Measurements from ENCODE around the gene ZNF740. TPM values are rescaled to one million over a fixed set of nuclear protein-coding genes. Genes with fewer than 3 reads are reported as not detected.
A peak's percentile ranks its signal among the peaks of the same experiment; 100 is the strongest.
"Not testable (repeated sequence)": the region's sequence is repeated elsewhere in the genome, so short reads cannot be mapped to it uniquely, and the experiment has no call there.

The ZNF740 gene
- total RNA-seq, 2 donors from 2014 or later = 10.1 to 21.4 TPM

- ATAC-seq = no peak
- H3K27me3 ChIP-seq = no peaks in the 10 kb centered on the region
- intact Hi-C loops (cut with DNase I) = no loop called here
- no peak overlapping the region for H3K27ac ChIP-seq
- no peak for DNase-seq
- 89 to 95% methylated on average over 3 of the region's 3 CpGs for WGBS, 2 donors
- H3K4me1 ChIP-seq = peaks cover 19% of the 10 kb centered on the region
- H3K36me3 ChIP-seq (replicated peaks in 1 of 2; ENCODE audit: insufficient read depth in 1 of 2, low read depth in 2 of 2) = no peaks in the 10 kb centered on the region
- TF ChIP-seq CTCF (IDR thresholded peaks at IDR 0.05) = no peak
- TF ChIP-seq POLR2A (IDR thresholded peaks at IDR 0.05) = no peak
- H3K4me3 ChIP-seq = no peak overlapping the region
- no peaks in the 10 kb centered on the region for H3K9me3 ChIP-seq
Observed at GRCh38 chr12:53176750-53177149, 3.8 kb upstream of the ZNF740 start.

GRCh38 chr12:53177447-53177846 lies 3.1 kb upstream of the ZNF740 start:
- intact Hi-C loops (cut with DNase I); H3K4me3 ChIP-seq; H3K36me3 ChIP-seq (replicated peaks in 1 of 2; ENCODE audit: insufficient read depth in 1 of 2, low read depth in 2 of 2); DNase-seq; H3K9me3 ChIP-seq; H3K27ac ChIP-seq; H3K27me3 ChIP-seq; ATAC-seq: not testable (repeated sequence)
- H3K4me1 ChIP-seq = peaks cover 26% of the 10 kb centered on the region
- 96 to 97% methylated on average over 6 of the region's 6 CpGs for WGBS, 2 donors

GRCh38 chr12:53178803-53179202 lies 1.7 kb upstream of the ZNF740 start:
- H3K27ac ChIP-seq; DNase-seq; intact Hi-C loops (cut with DNase I); ATAC-seq; H3K36me3 ChIP-seq (replicated peaks in 1 of 2; ENCODE audit: insufficient read depth in 1 of 2, low read depth in 2 of 2); H3K4me3 ChIP-seq; H3K27me3 ChIP-seq; H3K9me3 ChIP-seq: not testable (repeated sequence)
- peaks cover 40% of the 10 kb centered on the region for H3K4me1 ChIP-seq
- WGBS, 2 donors = 93 to 97% methylated on average over 14 of the region's 14 CpGs

GRCh38 chr12:53179687-53180219 lies 769 bp upstream of the ZNF740 start:
- peaks cover 47% of the 10 kb centered on the region for H3K4me1 ChIP-seq
- DNase-seq (peak in 2 of 4 donors; percentile 31 to 46), ATAC-seq (peak; percentile 17)
- 15% methylated on average over 12 of the region's 12 CpGs for WGBS, 2 donors
- no peak for TF ChIP-seq POLR2A (IDR thresholded peaks at IDR 0.05)
- TF ChIP-seq CTCF (IDR thresholded peaks at IDR 0.05) = no peak
- H3K27me3 ChIP-seq = no peaks in the 10 kb centered on the region
- peak overlapping the region; percentile 91 to 98 (median 96) for H3K27ac ChIP-seq
- no peaks in the 10 kb centered on the region for H3K9me3 ChIP-seq
- H3K4me3 ChIP-seq = peak overlapping the region; percentile 21 to 82
- peaks cover 0 to 10% of the 10 kb centered on the region in 2 donors for H3K36me3 ChIP-seq (replicated peaks in 1 of 2; ENCODE audit: insufficient read depth in 1 of 2, low read depth in 2 of 2)
- intact Hi-C loops (cut with DNase I) = no loop called here

- no peaks in the 10 kb centered on the region for H3K27me3 ChIP-seq
- 1 to 2% methylated on average over 28 to 32 of the region's 57 CpGs for WGBS, 2 donors
- H3K4me1 ChIP-seq = peaks cover 41% of the 10 kb centered on the region
- H3K4me3 ChIP-seq = peak overlapping the region; percentile 82 to 98
- peak overlapping the region; percentile 91 to 98 (median 96) for H3K27ac ChIP-seq
- DNase-seq (peak; percentile 72 to 83 (median 78)), ATAC-seq (peak; percentile 72)
- H3K36me3 ChIP-seq (replicated peaks in 1 of 2; ENCODE audit: insufficient read depth in 1 of 2, low read depth in 2 of 2) = peaks cover 0 to 20% of the 10 kb centered on the region in 2 donors
- H3K9me3 ChIP-seq = no peaks in the 10 kb centered on the region
- intact Hi-C loops (cut with DNase I) = no loop called here
- TF ChIP-seq POLR2A (IDR thresholded peaks at IDR 0.05) = no peak
- TF ChIP-seq CTCF (IDR thresholded peaks at IDR 0.05) = no peak
Observed at GRCh38 chr12:53180931-53181645, 566 bp downstream of the ZNF740 start.

All from body of pancreas (tissue), 4 donors.